Activated naive CD4-positive, alpha-beta T cell treated with anti-CD3 and anti-CD28 coated beads, Interleukin-2, amount 50 U/mL, for 16 hours (primary cell): ENCODE measurements around the gene GPR132.
"Not testable (repeated sequence)": the region's sequence is repeated elsewhere in the genome, so short reads cannot be mapped to it uniquely, and the experiment has no call there.

ENCODE experiments used
- DNase-seq: peaks from one replicate; pipeline ENCODE4 v3.0.0-alpha.2; 2020

The GPR132 gene

GRCh38 chr14:105039458-105040205, 25.6 kb downstream of the GPR132 start:
- DNase-seq = no peak

- DNase-seq = not testable (repeated sequence)
These were observed 29.6 kb downstream of the GPR132 start for GRCh38 chr14:105035616-105036015.

GRCh38 chr14:105034315-105035039, 30.8 kb downstream of the GPR132 start:
- no peak for DNase-seq

DNA sequence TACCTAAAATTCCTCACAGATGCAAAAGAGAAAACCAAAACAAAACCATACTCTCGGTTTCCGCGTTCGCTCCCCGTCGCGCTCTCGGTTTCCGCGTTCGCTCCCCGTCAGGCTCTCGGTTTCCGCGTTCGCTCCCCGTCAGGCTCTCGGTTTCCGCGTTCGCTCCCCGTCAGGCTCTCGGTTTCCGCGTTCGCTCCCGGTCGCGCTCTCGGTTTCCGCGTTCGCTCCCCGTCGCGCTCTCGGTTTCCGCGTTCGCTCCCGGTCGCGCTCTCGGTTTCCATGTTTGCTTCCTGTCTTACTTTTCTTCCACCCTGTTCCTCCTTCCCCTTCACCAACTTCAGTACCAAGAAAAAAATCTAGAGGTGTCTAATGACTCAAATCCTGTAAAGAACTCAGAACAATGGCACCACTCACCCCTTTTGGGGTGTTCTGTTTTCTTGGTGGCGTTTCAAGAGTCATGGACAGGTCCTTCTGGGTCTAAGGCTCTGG, 31.8 kb downstream of the GPR132 start:
- not testable (repeated sequence) for DNase-seq

- DNase-seq = not testable (repeated sequence)
These were observed 32.8 kb downstream of the GPR132 start for GRCh38 chr14:105032451-105032901.

GRCh38 chr14:105030836-105031396, 34.3 kb downstream of the GPR132 start:
- DNase-seq = no peak

DNA sequence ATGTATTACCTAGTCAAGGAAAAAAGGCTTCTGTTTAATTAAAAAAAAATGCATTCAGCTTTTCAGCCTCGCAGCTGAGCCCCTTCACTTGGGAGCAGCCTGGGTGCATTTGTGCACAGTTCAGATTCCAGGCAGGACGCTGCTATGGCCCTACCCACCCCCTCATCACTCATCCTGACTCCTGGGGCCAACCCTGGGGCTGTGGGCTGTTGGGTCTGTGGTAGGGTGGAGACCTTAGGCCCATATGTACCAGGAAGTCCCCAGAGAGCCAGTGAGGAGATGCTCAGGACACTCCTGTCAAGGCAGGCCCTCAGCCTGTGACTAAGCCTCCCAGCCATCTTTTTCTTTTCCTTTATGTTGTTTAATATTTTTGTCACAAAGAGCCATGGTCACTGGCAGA, 35.0 kb downstream of the GPR132 start:
- no peak for DNase-seq

GRCh38 chr14:105029402-105029801, 35.8 kb downstream of the GPR132 start:
- DNase-seq = no peak

DNA sequence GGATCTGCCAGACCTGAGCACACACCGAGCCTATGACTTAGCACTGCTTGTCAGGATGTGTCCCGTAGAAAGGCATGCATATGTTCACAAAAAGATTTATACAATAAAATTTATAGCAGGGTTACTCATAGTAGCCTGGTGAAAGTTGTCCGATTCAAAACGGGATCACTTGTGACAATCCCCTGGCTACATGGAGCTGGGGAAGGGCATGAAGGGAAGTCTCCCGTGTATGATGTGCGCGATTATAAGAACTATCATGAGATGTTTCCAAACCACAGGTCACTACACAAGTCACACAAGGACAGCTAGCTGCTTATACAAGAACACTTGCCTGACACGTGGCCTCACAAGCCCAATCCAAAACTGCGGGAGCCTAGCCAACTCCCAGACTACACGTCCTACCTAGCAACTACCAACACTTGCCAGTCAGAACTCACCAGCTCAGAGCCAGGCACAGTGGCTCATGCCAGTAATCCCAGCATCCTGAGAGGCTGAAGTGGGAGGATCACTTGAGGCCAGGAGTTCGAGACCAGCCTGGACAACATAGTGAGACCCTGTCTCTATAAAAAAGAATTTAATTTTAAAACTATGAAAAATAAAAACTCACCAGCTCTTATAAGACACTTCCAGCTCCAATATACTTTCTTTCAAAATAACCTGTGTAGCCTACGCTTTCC, 36.8 kb downstream of the GPR132 start:
- DNase-seq = no peak

- DNase-seq = not testable (repeated sequence)
These were observed 37.5 kb downstream of the GPR132 start for GRCh38 chr14:105027718-105028117.

GRCh38 chr14:105026802-105027563, 38.2 kb downstream of the GPR132 start:
- no peak for DNase-seq

GRCh38 chr14:105026033-105026785, 39.0 kb downstream of the GPR132 start:
- DNase-seq = no peak

DNA sequence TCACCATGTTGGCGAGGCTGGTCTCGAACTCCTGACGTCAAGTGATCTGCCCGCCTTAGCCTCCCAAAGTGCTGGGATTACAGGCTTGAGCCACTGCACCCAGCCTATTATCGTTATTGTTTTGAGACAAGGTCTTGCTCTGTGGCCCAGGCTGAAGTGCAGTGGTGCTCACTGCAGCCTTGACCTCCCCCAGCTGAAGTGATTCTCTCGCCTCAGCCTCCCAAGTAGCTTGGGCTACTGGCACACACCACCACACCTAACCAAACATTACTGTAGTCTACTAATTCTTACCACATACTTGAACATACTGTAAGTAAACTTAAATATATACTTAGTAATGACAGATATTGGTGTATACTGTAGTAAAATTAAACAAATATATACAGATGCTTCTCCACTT, 39.8 kb downstream of the GPR132 start:
- DNase-seq = no peak

DNA sequence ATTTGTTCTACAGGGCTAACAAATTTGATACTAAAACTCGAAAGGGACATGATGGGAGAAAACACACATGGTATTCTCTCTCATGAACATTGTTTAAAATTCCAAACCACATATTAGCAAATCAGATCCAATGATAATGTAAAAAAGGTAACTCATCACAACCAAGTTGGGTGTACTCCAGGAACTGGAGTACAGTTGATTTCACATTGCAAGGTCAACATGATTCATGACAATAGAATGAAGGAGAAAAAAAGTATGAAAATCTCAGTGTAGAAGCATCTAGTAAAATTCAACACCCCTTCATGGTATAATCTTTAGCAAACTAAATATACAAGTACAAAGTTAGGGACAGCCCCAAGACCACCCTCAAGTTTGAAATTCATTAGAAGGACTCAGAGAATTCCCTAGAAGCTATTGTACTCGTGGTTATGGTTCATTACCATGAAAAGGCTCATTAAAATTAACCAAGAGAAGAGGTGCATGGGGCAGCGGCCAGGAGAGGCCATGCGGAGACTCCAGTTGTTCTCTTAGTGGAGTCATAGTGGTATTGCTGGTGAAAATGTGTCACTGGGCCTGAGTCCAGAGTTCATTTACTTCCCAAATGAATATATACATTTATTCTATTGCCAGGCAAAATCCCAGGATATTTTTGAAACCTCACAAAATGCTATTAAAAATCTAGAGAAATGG, 41.3 kb downstream of the GPR132 start:
- no peak for DNase-seq

GRCh38 chr14:105023144-105023543, 42.1 kb downstream of the GPR132 start:
- no peak for DNase-seq

GRCh38 chr14:105022276-105022670, 43.0 kb downstream of the GPR132 start:
- DNase-seq = no peak

- DNase-seq = peak; percentile 54
These were observed 43.5 kb downstream of the GPR132 start for GRCh38 chr14:105021656-105022275.

- peak; percentile 99 for DNase-seq
These were observed 44.2 kb downstream of the GPR132 start, which contains the start of gene CDCA4 for GRCh38 chr14:105020815-105021655. Gene CDCA4 (minus strand): TSS chr14:105021083. CDS start chr14:105011929, 9,154 bp downstream.
